HG03432 (cell line): ENCODE measurements around the gene CERS6.
"Not testable (repeated sequence)": the region's sequence is repeated elsewhere in the genome, so short reads cannot be mapped to it uniquely, and the experiment has no call there.

ENCODE experiments used
- ATAC-seq: cut with Tn5 transposase; IDR thresholded peaks from one replicate; pipeline ENCODE4 v1.9.1; 2021; ENCODE audit warnings: mild to moderate bottlenecking, moderate library complexity; ENCODE audit not compliant: unreplicated experiment

Gene CERS6

DNA sequence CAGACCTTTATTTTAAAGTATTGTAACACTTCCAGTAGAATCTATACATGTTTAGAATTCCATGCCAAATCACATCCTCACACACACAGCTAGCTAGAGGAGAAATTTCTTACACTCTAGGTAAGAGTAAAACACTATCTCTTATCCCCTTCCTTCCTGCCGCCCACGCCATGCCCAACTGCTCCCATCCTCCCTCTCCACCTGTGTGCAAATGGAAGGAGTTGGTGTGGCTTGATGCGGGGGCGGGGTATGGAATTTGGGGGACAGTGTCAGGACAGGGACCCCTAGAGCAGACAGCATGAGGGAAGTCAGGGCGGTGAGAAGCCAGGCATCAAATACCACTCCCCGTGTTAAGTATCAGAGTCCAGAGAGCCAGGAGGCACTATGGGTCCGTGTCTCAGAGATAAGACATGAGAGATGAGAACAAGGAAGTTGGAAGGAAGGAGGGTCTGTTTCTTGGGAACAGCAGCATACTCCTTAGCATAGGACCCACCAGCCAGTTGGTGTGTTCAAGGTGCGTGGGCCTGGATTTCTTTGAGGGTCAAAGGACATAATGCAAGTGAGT lies 297.8 kb downstream of the CERS6 start:
- no peak for ATAC-seq

DNA sequence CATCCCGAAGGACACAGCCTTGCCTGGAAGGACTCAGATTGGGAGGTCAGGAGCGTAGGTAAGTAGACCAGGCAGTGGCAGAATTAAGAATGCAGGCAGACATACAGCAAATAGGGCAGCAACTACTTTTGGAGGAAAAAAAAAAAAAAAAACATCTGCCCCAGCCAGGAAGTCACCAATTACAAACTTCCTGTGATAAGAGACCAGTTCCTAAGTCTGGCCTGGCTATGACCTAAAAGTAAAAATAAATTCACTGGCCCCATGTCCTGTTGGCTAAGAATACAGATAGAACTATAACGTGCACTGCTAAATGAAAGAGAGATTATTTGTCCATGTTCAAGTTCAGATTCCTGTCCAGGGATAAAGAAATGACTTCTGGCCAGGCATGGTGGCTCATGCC lies 301.2 kb downstream of the CERS6 start:
- ATAC-seq = no peak

DNA sequence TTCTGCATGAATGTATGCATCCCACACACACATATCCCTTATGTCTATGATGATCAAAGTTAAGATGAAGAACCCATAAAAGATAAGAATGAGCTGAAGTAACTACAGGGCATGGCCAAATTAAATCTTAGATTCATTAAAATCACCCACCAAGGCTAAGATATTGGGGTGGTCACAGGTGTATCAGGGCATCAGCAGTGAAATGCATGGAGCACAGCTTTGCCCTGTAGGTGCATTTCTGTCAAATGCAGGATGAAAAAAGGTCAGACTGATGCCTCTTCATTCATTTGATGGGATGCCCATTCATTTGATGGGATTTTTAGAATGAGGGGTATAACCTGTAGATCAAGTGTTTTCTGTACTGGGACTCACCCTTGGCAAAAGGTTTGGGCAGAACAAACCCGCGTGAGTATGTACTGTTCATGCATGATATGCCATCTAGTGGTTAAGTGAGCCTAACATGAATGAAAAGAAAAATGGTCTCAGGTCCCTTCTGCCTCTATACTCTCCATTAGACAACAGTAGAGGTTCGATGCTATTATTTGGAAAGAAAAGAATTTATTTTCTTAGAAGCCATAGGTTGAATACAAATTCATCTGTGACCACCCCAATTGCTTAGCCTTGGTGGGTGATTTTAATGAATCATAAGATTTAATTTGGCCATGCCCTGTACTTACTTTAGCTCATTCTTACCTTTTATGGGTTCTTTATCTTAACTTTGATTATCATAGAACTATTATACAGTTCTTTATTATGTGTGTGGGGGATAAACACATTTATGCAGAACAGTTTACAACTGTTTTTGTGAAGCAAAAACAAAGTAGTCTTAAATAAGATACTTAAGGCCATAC lies 303.1 kb downstream of the CERS6 start:
- peak; percentile 87 for ATAC-seq

DNA sequence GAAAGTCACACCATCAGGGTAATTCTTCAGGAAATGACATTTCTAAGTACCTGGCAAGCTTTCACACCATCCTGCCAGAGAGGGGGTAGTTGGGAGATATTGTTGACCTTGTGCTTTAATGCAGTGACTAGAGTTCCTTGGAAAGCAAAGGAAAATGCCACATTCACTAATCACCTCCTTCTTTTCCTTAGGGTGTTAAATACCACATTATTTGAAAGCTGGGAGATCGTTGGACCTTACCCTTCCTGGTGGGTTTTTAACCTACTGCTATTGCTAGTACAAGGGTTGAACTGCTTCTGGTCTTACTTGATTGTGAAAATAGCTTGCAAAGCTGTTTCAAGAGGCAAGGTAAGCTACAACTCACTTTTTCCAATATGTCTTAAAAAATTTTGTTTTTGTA lies 309.3 kb downstream of the CERS6 start:
- no peak for ATAC-seq

DNA sequence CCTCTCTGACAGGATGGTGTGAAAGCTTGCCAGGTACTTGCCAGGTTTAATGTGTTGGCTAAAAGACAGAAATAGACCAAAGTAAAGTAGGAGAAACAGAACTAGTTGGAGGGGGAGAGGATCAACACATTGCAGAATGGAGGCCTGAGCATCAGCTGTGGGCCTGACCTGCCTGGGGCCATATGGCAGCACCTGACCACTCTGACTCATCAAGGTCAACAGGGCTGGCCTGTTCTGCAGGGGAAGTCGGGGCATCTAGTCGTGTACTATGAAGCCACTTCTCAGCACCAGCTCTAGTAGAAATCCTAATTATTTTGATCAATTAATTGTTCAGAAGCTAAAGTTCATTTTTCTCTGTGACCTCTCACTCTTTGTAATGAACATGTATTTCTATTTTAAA lies 310.5 kb downstream of the CERS6 start:
- no peak for ATAC-seq

DNA sequence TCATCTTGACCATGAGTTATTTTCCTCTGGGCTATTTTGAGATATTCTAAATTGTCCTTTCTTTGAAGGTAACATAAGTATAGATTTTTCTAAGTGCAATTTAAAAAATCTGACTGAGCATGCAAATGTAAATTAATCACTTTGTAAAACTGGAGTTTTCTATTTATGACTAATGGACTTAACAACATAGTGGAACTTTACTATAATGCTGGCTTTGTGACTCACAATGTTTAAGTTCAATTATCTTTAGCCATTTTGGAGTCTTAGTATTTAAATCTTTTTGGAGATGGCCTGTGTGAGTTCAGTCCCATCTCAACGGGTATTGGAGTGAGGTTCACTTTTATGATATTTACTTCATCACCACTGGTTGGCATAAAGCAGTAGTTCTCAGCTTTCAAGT lies 311.2 kb downstream of the CERS6 start:
- no peak for ATAC-seq

DNA sequence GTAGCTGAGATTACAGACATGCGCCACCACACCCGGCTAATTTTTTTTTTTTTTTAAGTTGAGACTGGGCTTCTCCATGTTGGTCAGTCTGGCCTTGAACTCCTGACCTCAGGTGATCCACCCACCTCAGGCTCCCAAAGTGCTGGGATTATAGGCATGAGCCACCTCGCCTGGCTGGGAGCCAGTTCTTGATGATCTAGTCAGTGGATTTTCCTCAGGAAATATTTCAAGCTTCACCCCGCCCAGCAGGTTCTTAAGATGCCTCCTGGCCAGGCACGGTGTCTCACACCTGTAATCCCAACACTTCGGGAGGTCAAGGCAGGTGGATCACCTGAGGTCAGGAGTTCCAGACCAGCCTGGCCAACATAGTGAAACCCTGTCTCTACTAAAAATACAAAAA lies 312.3 kb downstream of the CERS6 start:
- ATAC-seq = not testable (repeated sequence)

DNA sequence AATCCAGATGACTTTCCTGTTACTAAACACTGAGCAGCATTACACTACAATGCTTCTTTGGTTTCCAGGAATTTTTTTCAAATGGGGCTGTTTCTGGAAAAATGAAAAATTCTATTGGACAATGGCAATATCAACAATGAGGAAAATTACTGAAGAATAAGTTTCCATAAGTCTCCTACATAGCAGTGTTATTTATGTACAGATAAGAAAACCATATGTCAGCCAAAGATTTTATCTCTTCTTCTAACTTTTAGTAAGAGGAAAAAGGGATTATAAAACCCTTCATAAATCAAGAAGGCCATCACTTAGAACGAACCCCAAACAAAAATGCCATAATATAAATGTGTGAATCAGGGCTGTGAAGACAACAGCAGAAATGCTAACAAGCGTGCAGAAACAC lies 314.7 kb downstream of the CERS6 start:
- no peak for ATAC-seq

DNA sequence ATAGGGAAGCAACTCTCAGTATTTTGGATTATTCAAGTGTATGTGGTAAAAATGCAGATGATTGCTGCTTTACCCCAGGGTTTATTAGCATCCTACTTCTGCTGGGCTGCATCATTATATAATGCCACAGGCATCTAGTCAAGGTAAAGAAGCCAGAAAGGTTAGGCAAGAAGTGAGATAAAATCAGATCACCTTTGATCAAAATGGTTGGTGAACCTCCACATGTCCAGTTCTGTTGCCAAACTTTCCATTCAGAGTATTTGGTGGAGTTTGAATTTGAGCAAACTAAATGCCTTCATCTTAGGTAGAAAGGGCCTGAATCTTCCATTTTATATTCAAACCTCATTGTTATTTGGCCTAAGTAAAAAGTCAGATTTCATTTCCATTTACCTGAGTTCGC lies 316.6 kb downstream of the CERS6 start:
- ATAC-seq = no peak

DNA sequence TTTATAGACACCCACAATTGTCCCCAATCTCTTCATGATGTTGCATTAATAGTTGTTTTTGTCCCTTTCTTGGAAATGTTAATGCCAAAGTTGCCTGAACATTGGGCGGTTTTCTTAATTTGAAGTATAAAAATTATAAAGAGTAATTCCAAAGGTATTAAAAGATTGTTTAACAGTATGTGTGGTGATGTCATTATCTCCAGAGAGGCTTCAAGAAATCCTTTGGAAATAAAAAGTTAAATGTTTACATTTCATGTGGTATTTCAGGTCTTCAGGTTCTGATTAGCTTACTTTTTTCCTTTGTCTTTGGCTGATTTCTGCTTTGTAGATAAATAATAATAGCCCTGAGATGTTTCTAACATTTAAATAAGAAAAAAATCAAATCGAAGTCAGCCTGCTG lies 317.1 kb downstream of the CERS6 start:
- no peak for ATAC-seq

DNA sequence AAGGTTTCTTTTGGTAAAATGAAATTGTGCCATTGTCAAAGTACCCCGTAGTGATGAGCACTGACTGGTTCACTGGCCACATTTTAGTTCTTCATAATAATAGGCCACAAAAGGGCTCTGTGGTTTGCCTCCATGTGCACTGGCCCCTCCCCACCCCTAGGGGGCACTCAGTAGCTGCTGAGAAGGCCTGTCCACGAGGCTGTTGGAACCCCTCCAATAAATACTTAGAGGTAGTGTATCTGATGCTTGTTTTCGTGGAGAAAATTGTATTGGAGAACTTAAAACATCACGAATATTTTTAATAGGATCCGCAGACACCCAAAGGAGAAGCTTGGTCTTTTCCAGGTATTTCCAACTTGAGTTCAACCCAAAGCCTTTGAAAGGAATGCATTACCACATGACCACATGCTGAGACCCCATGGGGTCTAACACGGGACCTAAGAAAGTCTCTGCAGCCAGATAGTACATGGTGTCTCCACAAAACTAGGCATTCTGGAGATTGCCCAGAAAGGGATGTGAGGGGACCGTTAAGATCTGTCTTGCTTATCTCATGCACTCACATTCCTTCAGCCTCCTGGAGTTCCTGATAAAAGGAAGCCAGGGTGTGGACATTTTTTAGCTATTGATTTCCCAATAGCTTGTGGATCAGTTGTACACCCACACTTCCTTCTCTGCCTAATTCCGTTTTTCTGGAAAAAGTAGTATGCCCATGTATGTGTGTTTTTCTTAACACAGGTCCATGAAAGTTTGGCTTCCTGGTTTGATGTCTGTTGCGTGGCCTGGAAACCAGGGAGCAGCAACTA lies 317.8 kb downstream of the CERS6 start:
- ATAC-seq = peak; percentile 71

DNA sequence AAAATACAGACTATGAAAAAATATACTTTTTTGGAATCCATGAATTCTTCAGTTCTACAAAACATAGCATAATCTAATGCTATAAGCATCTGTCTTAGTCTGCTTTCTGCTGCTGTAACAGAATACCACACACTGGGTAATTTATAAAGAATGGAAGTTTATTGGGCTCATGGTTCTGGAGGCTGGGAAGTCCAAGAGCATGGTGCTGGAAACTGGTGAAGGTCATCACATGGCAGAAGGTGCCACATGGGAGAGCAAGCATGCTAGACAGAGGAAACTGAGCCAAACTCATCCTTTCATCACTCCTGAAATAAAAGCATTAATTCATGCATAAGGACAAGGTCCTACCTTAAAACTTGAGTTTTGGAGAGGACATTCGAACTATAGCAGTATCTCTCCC lies 319.8 kb downstream of the CERS6 start:
- ATAC-seq = no peak

DNA sequence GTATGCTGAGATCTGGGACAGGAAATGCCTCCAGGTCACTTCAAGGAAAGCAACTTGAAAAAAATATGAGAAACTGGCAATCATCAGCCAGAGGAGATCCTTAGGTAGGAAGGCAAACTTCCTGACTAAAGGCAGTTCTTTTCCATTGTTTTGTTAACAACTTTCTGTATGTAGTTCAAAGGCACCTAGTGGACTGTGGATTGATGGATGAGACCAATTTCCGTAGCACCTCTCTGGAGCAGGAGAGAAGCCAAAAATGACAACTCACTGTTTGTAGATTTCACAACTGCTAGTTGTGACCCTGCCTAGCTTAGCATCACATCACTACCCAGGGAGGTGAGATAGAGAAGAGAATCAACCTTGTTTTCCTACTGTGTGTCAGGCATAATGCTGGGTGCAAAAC lies 324.6 kb downstream of the CERS6 start:
- no peak for ATAC-seq

DNA sequence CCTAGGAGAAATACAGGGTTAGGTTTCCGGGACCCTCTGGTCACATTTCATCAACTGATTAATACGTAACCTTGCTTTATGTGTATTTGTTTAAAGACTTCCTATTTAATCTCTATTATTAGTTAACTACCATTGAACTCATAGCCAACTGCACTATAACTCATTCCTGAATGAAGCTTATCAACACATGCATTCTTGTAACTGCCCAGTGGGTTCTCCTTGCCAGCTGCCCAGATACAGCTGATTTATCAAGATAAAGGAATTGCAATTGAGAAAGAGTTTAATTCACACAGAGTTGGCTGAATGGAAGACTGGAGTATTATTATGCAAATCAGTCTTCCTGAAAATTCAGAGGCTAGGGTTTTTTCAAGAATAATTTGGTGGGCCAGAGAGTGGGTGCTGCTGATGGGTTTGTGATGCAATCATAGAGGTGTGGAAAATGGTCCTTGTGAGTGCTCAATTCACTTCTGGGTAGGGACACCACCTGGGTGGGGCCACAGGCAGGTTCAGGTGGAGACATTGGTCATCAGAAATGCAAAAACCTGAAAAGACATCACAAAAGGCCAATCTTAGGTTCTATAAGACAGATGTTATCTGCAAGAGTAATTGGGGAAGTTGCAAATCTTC lies 325.2 kb downstream of the CERS6 start:
- ATAC-seq = no peak

DNA sequence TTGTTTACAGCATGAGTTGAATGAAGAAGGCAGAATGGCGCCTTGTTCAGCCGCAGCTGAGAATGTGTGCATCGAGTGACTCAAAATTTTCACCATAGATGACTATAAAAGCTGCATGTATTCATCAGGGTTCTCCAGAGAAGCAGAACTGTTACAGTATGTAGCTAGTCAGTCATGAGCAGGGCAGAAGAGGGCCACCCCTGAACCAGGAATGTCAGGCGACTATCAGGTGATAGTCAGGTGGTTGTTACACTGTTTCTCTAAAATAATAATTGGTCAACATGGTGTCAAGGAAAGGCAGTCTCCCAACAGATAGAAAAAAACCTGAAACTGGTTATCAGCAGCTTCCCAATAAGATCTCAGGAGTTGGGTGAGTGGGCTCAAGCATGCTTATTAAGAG lies 326.2 kb downstream of the CERS6 start:
- no peak for ATAC-seq

DNA sequence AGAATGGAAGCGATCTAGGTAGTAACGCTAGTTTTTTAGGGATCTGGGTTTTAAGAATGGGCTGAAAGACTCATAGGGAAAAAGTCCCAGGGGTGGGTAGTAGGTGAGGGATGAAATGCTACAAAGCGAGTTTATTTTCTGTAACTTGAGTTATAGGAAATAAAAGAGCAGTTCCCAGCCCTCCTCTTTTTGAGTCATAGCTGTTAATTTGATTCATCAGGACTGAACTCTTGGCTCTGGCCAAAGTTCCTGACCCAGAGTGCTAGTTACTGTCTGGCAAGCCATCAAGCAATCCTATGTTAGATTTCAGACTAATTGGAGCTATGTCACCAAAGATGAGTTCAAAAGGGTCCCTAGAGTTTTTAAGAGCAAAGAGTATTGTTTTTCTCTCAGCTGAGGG lies 328.9 kb downstream of the CERS6 start:
- no peak for ATAC-seq

DNA sequence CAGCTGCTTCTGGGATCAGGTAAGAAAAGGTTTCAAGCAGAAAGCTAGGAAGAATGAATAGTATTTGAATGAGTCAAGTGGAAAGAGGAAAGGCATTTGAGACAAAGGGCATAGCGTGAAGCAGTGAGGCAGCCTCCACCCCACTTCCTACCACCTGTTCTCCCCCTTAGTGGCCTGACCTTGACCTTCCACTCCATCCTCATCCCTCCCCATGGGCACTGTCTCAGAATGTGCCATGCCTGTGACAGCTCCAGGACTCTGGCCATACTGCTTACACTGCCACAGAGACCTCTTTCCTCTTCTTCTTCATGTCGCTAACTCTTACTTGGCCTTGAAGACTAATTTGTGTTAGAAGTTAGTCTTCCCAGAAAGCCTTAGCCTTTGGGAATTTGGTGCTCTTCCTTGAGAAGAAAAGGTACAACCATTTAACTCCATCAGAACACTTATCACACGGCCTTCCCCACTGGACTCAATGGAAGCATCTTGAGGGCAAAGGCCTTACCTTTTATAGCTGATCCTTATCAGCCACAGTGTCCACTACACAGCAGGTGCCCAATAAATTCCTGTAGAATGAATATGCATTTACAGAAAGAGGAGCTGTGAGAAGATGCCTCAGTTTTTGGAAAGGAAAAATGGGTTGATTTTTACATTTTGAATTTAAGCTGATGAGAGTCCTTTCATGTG lies 331.2 kb downstream of the CERS6 start:
- no peak for ATAC-seq

DNA sequence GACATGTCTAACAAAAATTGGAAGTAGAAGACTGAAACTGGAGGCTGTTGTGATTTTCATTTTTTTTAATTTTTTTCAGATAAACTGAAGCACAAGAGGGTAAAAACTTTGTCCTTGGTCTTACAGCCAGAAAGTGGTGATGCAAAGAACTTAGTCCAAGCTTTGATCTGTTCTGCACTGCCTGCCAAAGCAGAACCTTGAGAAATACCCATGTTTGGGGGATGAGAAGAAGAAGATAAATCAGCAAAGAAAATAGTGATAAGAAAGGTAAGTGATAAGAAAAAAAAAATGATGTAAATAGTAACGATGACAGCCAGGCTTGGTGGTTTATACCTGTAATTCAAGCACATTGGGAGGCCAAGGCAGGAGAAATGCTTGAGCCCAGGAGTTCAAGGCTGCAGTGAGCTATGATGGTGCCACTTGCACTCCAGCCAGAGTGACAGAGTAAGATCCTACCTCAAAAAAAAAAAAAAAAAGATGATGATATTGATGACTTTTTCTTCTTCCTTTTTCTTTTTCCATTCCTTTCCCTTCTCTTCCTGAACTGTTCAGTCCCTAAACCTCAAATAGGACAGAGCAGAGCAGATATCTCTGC lies 331.8 kb downstream of the CERS6 start:
- ATAC-seq = no peak

DNA sequence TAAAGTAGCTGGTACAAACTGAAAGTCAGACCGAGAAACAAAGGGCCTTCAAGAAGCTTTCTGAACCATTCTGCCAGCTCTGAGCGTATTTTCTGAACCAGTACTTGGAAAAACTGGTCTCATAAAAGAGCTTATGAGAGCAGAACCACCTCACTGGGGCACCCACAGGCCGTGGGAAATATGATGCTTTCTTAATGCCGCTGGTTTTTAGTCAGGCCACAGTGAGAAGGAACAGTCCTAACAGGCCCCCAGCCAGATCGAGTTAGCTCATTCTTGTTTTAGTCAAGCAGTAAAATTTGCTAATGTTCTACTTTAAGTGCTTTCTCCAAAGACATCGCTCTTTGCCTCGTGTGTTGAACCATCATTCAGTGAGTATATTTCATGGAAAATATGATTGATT lies 333.7 kb downstream of the CERS6 start:
- ATAC-seq = no peak

DNA sequence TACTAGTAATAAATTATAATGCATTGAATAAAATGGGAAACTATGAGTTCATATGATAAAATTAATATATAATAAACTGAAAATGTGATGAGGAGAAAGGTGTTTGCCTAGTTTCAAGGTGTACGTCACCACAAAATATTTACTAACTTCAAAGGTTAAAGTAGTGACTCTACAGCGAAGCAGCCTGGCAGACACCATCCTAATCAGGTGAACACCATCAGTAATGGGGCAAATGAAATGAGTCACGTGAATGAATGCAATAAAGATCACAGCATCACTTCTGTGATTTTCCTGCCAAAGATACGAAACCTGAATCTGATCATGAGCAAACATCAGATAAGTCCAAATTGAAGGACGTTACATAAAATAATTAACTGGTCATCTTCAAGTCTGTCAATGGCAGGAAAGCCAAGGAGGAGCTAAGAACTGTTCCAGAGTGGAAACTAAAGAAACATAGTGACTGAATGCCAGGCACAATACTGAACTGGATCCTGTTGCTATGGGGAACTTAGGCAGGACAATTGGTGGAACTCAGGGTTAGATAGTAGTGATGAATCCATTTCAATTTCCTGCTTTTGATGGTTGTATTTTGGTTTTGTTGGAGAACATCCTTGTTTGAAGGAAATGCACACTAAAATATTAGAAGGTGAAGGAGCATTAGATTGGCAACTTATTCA lies 334.3 kb downstream of the CERS6 start:
- ATAC-seq = no peak
